HUDEP-2 (cell line): ENCODE measurements around the gene PALM3.
"Not testable (repeated sequence)": the region's sequence is repeated elsewhere in the genome, so short reads cannot be mapped to it uniquely, and the experiment has no call there.

Source experiments
- DNase-seq, 76 experiments: peaks; one replicate each; lab custom pipeline; 2025; ENCODE audit not compliant: unreplicated experiment in 76 of 76; lab: John Stamatoyannopoulos, UW

The PALM3 gene

GRCh38 chr19:14035706-14036105, 26.2 kb downstream of the PALM3 start:
- DNase-seq: no peak

DNA sequence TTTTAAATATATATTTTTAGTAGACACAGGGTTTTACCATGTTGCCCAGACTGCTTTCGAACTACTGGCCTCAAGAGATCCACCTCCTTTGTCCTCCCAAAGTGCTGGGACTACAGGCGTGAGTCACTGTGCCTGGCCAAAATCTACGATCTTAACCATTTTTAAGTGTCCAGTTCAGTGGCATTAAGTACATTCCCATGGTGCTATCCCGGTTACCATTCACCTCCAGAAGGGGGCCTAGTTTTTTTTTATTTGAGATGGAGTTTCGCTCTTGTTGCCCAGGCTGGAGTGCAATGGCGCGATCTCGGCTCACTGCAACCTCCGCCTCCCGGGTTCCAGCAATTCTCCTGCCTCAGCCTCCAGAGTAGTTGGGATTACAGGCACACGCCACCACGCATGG, 26.7 kb downstream of the PALM3 start:
- DNase-seq: not testable (repeated sequence)

DNA sequence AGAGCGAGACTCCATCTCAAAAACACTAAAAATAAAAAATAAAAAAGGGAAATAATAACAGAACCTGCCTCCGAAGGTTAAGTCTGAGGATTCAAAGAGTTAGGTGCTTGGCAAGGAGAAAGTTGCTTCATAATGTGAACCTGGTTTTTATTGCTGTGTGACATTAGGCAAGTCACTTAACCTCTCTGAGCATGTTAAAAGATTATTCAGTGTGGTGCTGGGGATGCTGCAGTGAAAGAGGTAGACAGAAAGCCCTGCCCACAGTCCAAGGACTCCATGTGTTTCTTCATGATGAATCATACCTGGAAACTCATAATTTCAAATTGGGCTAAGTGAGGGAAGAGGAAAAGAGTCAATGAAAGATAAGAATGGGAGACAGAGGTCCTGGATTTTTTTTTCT, 27.9 kb downstream of the PALM3 start:
- no peak for DNase-seq

DNA sequence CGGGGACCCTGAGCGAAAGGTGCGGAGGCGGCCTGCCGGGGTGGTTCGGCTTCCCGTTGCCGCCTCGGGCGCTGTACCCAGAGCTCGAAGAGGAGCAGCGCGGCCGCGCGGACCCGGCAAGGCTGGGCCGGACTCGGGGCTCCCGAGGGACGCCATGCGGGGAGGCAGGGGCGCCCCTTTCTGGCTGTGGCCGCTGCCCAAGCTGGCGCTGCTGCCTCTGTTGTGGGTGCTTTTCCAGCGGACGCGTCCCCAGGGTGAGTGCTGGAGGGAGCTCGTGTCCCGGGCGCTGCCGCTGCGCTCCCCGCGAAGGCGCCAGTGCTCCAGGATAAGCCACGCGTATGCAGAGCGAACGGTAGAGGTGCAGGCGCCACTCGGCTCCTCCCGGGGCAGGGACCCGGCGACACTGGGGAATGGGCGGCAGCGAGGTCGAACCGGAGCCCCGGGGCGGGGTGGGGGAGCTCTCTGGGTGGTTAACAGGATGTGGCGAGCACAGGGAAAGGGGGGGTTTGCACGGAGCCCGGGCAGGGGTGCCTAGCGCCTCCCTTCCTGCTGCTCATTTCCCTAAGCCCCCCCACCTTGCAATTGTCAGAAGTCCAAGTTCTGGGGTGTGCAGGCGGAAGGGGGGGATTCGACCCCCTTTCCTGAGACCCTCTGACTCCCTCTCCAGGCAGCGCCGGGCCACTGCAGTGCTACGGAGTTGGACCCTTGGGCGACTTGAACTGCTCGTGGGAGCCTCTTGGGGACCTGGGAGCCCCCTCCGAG, 30.0 kb downstream of the PALM3 start, which contains the start of gene IL27RA:
Gene IL27RA, plus strand, starts transcription at position 44 of the 762 bp plus-strand sequence. Its CDS starts 111 bp downstream, at position 155.
- DNase-seq: peak in 67 of 76 experiments; percentile 23 to 98 (median 68)

- DNase-seq: no peak
Observed at GRCh38 chr19:14030997-14031718, 30.7 kb downstream of the PALM3 start.

DNA sequence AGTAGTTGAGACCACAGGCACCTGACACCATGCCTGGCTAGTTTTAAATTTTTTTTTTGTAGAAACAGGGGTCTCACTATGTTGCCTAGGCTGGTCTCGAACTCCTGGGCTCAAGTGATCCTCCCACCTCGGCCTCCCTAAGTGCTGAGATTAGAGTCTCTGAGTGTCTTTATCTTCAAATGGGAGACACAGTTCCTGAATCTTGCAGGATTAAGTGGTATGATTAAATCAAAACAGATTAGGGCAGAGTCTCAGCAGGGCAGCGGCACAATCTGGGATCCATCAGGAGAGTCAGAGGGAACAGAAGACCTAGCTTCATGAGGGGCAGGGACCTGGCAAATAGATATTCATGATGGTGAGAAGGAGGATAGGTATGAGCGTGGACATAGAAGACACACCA, 33.0 kb downstream of the PALM3 start:
- DNase-seq: no peak

GRCh38 chr19:14027856-14028450, 33.9 kb downstream of the PALM3 start, which contains the start of gene RLN3:
Gene RLN3 (plus strand): TSS chr19:14028148. CDS start chr19:14028205, 57 bp downstream.
- no peak for DNase-seq

DNA sequence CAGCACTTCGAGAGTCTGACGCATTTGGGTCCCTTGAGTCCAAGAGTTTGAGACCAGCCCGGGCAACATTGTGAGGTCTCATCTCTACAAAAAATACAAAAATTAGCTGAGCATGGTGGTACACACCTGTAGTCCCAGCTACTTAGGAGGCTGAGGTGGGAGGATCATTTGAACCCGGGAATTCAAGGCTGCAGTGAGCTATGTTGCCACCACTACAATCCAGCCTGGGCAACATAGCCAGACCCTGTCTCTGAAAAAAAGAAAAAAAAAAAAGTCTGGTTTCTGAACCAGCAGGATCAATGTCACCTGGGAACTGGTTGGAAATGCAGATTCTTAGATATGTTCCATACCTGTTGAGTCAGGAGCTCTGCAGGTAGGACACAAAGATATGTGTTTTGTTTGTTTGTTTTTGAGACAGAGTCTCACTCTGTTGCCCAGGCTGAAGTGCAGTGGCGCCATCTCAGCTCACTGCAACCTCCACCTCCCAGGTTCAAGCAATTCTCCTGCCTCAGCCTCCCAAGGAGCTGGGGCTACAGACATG, 35.2 kb downstream of the PALM3 start:
- not testable (repeated sequence) for DNase-seq

GRCh38 chr19:14023404-14024235, 38.3 kb downstream of the PALM3 start:
- peak in 68 of 76 experiments; percentile 27 to 79 (median 60) for DNase-seq

DNA sequence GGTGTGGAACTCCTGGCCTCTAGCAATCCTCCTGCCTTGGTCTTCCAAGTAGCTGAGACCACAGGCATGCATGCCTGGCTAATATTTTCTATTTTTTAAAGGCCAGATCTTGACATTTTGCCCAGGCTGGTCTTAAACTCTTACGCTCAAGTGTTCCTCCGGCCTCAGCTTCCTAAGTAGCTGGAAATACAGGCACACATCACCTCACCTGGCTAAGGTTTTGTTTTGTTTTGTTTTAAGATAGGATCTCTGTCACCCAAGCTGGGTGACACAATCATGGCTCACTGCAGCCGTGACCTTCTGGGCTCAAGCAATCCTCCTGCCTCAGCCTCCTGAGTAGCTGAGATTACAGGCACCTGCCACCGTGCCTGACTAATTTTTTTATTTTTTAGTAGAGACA, 39.4 kb downstream of the PALM3 start:
- no peak for DNase-seq

DNA sequence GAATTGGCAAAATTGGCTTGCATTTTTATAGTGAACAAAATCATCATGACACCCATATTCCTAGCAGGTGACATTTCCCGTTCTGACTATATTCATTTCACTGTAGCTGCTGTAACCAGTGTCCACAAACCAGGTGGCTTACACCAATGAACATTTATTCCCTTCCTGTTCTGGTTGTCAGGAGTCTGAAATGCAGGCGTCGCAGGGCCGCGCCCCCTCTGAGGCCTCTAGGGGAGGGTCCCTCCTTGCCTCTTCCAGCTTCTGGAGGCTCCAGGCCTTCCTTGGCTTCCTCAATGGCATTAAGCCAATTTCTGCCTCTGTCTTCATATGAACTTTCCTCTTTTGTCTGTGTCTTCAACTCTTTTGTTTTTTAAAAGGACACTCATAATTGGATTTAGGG, 40.4 kb downstream of the PALM3 start:
- no peak for DNase-seq

DNA sequence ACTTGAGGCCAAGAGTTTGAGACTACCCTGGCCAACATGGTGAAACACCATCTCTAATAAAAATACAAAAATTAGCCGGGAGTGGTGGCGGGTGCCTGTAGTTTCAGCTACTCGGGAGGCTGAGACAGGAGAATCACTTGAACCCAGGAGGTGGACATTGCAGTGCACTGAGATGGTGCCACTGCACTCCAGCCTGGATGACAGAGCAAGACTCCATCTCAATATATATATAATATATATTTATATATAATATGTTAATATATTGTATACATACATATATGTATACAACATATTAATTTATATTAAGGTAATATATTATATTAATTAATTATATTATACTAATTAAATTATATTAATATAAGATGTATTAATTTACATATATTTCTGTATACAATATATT, 42.1 kb downstream of the PALM3 start:
- DNase-seq: not testable (repeated sequence)

- DNase-seq: no peak
Observed at GRCh38 chr19:14019100-14019499, 42.8 kb downstream of the PALM3 start.

DNA sequence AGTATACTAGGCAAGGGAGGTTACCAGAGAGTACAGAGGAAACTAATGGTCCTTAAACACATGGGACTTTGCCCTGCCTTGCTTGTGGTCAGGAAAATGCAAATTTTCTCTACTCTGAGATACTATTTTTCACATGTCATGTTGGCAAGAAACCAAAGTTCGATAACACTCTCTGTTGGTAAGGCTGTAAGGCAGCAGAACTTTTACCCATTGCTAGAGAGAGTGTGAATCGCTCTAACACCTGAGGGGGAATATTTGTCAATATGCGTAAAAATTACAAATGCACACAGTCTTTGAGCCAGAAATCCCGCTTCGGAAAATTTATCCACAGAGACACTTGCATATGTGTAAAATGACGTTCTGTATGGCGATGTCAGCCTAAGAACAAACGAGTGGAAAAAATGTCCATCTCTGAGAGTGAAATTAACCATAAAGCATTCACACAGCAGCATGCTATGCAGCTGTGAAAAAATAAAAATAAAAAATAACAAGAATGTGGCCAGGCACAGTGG, 46.3 kb downstream of the PALM3 start:
- peak in 35 of 76 experiments; percentile 20 to 86 (median 70) for DNase-seq

- DNase-seq: no peak
Observed at GRCh38 chr19:14012378-14012915, 49.4 kb downstream of the PALM3 start.

DNA sequence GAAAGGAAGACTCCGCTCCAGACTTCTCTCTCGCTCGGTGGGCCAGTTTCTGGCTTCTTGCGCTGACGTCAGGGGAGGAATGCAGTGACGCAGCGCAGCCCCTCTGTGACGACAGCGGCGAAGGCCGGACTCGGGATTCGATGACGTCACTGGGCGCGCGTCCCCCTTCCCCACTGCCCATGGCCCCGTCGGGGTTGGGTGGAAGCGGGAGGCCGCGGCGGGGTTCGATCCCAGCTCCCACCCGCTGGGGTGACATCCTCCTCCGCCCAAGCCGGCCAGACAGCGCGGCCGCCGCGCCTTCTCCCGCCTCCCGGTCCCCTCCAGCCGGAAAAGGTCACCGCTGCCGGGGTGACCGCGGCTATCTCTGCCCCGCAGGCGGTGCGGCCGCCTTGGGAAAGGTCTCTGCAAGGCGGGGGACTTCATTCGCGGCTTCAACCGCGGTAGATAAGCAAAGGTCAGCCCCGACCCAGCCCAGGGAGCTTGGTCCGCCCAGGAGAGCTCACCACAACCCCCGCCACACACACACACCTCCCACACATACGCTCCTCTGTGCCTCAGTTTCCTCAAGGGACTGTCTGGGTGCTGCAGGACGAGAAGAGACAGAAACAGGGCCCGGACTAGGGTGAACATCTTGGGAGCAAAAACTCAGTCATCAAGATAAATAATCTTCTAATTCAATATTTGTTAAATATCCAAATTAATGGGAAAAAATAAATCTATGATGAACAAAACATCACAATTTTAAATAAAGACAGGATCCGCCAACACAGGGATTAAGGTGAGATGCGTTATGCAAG, 54.9 kb downstream of the PALM3 start:
- DNase-seq: peak in 75 of 76 experiments; percentile 60 to 99 (median 89)

DNA sequence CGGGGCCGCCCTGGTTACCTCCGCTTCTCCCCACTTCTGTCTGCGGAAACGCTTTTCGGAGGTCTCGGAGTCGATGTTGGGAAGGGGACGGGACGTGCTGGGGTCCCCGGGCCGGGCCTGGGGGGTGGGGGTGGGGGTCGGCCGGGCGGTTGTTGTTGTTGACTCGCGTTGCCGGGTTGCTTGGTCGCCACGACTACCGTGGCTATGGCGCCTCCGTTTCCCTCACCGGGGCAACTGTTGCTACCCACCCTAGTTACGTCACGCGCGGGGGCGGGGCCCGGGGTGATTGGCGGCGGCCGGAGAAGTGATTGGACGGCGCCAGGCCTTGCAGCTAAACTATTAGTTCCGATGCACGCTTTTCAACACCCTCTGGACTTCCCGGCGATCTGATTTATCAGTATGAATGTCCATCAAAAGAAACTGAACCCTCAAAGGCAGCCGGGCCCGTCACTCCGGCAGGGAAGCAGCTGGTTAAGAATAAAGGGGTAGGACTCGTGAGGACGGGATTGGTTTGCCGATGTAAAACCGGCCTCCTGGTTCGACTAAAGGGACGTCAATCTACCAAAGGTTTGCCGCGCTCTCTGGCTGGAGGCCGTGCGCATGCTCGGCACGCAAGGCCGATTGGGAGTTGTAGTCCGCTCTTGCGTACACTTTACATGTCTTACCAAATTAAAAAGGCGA, 55.7 kb downstream of the PALM3 start, which contains the start of gene RFX1:
Gene RFX1, minus strand, starts transcription at position 236 of the 681 bp plus-strand sequence. CDS start 12,477 bp downstream, outside the sequence.
- peak; percentile 96 to 100 (median 100) for DNase-seq
